ENCODE measurements around the gene PGC.

DNA sequence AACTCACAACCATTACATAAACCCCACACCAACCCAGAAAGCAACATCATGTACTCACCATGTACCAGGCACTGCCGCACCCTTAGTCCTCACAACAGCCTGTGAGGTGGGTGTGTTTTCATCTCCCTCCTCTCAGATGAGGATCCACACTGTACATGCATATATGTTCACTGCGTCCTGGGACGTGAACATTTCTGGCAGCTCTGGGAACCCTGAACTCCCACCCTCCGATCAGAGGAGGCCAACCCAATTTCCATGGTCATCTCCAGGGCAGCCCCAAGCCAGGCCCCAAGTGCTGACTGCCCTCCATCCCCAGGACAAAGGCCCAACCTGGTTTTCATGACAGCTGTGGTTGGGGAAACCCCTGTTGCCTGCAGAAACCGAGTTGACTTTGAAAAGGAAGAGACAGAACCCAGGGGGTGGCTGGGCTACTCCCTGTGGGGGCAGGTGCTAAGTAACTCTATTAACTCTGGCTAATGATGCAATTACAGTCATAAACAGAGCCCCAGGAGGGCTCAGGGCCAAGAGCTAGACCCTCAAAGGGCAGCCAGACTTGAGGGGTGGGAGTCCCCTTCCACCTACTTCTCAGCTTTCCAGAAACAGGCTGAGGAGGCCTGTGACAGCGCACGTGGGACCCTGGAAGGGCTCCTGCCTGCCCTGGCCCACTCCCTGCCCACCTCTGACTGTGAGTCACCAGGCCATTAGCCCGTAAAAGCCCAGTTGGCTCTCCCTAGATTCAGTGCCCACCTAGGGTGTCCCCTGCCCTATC is 14.4 kb downstream of the PGC start:
- TF ChIP-seq MYC (IDR thresholded peaks at IDR 0.05; ENCODE audit: low read depth, low read length), result no peak
- TF ChIP-seq, protein P1, sequence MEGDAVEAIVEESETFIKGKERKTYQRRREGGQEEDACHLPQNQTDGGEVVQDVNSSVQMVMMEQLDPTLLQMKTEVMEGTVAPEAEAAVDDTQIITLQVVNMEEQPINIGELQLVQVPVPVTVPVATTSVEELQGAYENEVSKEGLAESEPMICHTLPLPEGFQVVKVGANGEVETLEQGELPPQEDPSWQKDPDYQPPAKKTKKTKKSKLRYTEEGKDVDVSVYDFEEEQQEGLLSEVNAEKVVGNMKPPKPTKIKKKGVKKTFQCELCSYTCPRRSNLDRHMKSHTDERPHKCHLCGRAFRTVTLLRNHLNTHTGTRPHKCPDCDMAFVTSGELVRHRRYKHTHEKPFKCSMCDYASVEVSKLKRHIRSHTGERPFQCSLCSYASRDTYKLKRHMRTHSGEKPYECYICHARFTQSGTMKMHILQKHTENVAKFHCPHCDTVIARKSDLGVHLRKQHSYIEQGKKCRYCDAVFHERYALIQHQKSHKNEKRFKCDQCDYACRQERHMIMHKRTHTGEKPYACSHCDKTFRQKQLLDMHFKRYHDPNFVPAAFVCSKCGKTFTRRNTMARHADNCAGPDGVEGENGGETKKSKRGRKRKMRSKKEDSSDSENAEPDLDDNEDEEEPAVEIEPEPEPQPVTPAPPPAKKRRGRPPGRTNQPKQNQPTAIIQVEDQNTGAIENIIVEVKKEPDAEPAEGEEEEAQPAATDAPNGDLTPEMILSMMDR (IDR thresholded peaks at IDR 0.05; ENCODE audit: low read depth, low read length), result no peak
